Upper lobe of right lung (tissue), 1 donor: Measurements from ENCODE around the gene SYT11. TPM values are rescaled to one million over a fixed set of nuclear protein-coding genes. Genes with fewer than 3 reads are reported as not detected.
"Not testable (repeated sequence)": the region's sequence is repeated elsewhere in the genome, so short reads cannot be mapped to it uniquely, and the experiment has no call there.

ENCODE experiments used
- ATAC-seq: fragments of 200-7000 bp; cut with Tn5 transposase; one replicate; pipeline ENCODE4 v1.9.1; 2020; ENCODE audit warnings: mild to moderate bottlenecking, moderate library complexity
- DNase-seq: peaks from one replicate; pipeline ENCODE4 v3.0.0-alpha.2; 2020
- H3K27ac ChIP-seq: fragments of 200-600 bp; one replicate; pipeline ENCODE4 v1.8.0; 2022
- H3K27me3 ChIP-seq: fragments of 200-600 bp; one replicate; pipeline ENCODE4 v1.8.0; 2022; ENCODE audit warnings: mild to moderate bottlenecking
- H3K36me3 ChIP-seq: fragments of 200-600 bp; one replicate; pipeline ENCODE4 v1.8.0; 2022
- H3K4me1 ChIP-seq: fragments of 200-600 bp; one replicate; pipeline ENCODE4 v1.8.0; 2022
- H3K4me3 ChIP-seq: fragments of 200-600 bp; one replicate; pipeline ENCODE4 v1.8.0; 2022; ENCODE audit warnings: mild to moderate bottlenecking
- H3K9me3 ChIP-seq: fragments of 200-600 bp; one replicate; pipeline ENCODE4 v1.8.0; 2022
- intact Hi-C: fragments of 100-400 bp; cut with DNase I; formaldehyde crosslinking; loops from one replicate; pipeline ENCODE4 v1.11.0; 2022
- total RNA-seq: library from RNA; stranded (reverse); fragmentation: NEBNext Ultra II Directional; extraction: Animal tissue kit (Norgen Biotek cat#: 25700); gene quantifications from one replicate; pipeline ENCODE4 v1.2.1, GENCODE V29; 2021
- TF ChIP-seq, protein P1 (sequence below): fragments of 200-600 bp; IDR thresholded peaks from one replicate; pipeline ENCODE4 v1.8.0; 2022; ENCODE audit warnings: antibody characterized with exemption
- donor health status: DM: no; HTN: yes; CAD: no; lungs with severe emphysema.

The SYT11 gene
- total RNA-seq, 1 donor from 2014 or later: 8.9 TPM

DNA sequence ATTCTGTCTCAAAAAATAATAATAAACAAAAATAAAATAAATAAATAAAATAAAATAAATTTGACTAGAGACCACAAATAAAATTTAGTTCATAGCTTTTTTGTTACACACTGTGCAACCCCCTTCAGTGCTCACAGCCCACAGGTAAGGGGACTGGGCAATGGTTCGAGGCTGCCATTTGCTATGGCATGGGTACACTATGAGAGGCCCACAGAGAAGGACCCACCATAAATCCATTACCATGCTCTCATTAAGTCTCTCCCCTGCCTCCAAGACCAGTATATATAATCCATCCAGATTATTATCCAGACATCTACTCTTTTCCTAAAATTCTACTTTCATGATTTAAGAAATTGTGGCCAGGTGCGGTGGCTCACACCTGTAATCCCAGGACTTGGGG, 60.4 kb downstream of the SYT11 start:
- Histone ChIP-seq H3K4me3 (no peak overlapping the region), H3K9me3 (no peaks in the 10 kb centered on the region), H3K27ac (no peak overlapping the region), H3K4me1 (no peaks in the 10 kb centered on the region), H3K36me3 (peaks cover 100% of the 10 kb centered on the region), H3K27me3 (no peaks in the 10 kb centered on the region)
- no peak for ATAC-seq
- intact Hi-C loops: no loop called here
- DNase-seq: no peak
- TF ChIP-seq, protein P1, sequence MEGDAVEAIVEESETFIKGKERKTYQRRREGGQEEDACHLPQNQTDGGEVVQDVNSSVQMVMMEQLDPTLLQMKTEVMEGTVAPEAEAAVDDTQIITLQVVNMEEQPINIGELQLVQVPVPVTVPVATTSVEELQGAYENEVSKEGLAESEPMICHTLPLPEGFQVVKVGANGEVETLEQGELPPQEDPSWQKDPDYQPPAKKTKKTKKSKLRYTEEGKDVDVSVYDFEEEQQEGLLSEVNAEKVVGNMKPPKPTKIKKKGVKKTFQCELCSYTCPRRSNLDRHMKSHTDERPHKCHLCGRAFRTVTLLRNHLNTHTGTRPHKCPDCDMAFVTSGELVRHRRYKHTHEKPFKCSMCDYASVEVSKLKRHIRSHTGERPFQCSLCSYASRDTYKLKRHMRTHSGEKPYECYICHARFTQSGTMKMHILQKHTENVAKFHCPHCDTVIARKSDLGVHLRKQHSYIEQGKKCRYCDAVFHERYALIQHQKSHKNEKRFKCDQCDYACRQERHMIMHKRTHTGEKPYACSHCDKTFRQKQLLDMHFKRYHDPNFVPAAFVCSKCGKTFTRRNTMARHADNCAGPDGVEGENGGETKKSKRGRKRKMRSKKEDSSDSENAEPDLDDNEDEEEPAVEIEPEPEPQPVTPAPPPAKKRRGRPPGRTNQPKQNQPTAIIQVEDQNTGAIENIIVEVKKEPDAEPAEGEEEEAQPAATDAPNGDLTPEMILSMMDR: no peak

DNA sequence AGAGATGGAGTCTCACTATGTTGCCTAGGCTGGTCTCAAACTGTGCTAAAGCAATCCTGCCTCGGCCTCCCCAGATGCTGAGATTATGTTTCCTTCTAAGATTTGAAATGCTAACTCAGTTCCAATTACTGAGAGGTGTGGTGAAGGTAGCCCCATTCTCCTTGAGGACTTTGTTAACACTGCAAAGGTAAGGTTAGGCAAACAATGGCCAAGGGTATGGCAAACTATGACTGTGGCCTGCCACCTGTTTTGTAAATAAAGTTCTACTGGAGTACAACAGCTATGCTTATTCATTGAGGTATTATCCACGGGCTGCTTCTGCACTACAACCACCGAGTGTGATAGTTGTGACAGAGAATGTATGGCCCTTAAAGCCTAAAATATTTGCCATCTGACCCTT, 61.4 kb downstream of the SYT11 start:
- TF ChIP-seq, protein P1: no peak
- Histone ChIP-seq H3K9me3 (no peaks in the 10 kb centered on the region), H3K27ac (no peak overlapping the region), H3K4me3 (no peak overlapping the region), H3K36me3 (peaks cover 100% of the 10 kb centered on the region), H3K4me1 (no peaks in the 10 kb centered on the region), H3K27me3 (no peaks in the 10 kb centered on the region)
- DNase-seq (no peak), ATAC-seq (no peak)
- intact Hi-C loops: no loop called here

DNA sequence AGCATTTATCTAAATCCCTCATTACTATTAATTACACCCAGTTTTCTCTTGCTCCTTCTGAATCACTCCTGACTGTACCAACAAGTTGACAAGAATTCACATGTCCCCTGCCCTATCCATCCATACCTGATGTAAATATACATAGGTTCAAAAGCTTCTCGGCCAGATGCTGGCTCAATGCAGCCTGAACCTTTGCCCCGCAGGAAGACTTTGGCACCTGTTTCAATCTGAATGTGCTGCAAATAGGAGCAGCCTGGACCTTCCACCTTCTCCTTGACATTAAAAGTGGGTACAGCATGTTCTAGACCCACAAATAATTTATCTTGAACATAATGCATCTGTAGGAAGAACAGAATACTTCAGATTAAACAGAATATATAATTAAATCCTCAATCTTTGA, 66.1 kb downstream of the SYT11 start:
- intact Hi-C loops: no loop called here
- Histone ChIP-seq H3K27ac (no peak overlapping the region), H3K4me3 (no peak overlapping the region), H3K27me3 (no peaks in the 10 kb centered on the region), H3K36me3 (peaks cover 99% of the 10 kb centered on the region), H3K9me3 (no peaks in the 10 kb centered on the region), H3K4me1 (peaks cover 3% of the 10 kb centered on the region)
- DNase-seq: no peak
- ATAC-seq: no peak
- TF ChIP-seq, protein P1: no peak

DNA sequence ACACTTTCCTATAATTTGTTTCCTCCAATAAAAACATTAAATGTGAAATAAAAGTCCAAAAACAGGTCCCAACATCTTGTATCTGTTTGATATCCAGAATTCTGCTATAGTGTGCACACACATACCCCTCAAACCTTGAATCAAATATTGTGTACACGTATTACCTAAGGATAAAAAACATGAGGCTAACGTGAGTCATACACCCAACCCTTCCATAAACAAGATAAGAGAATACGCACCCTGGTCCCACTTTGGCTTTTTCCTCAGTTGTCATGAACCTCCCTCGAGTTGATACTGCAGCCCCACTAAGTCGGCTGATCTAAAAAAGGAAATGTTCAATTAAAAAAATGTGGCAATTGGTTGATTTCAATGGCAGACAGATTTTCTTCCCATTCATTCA, 69.7 kb downstream of the SYT11 start:
- H3K4me3 ChIP-seq: no peak overlapping the region
- no peak for DNase-seq
- ATAC-seq: no peak
- TF ChIP-seq, protein P1: no peak
- H3K27ac ChIP-seq: no peak overlapping the region
- no peaks in the 10 kb centered on the region for H3K9me3 ChIP-seq
- intact Hi-C loops: no loop called here
- H3K27me3 ChIP-seq: no peaks in the 10 kb centered on the region
- peaks cover 94% of the 10 kb centered on the region for H3K36me3 ChIP-seq
- H3K4me1 ChIP-seq: peaks cover 34% of the 10 kb centered on the region

DNA sequence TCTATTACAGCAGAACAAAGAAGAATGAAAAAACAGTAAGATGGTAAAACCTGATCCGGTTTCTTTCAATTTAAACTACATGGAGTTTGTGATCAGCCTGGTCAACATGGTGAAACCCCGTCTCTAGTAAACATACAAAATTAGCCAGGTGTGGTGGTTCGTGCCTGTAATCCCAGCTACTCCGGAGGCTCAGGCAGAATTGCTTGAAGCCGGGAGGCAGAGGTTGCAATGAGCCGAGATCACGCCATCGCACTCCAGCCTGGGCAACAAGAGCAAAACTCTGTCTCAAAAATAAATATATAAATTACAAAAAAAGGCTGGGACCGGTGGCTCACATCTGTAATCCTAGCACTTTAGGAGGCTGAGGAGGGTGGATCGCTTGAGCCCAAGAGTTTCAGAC, 71.4 kb downstream of the SYT11 start:
- H3K27ac ChIP-seq: peak overlapping the region; percentile 18
- peaks cover 77% of the 10 kb centered on the region for H3K36me3 ChIP-seq
- H3K4me3 ChIP-seq: peak overlapping the region; percentile 15
- intact Hi-C loops, H3K9me3 ChIP-seq, DNase-seq, ATAC-seq, H3K27me3 ChIP-seq: not testable (repeated sequence)
- H3K4me1 ChIP-seq: peaks cover 42% of the 10 kb centered on the region

DNA sequence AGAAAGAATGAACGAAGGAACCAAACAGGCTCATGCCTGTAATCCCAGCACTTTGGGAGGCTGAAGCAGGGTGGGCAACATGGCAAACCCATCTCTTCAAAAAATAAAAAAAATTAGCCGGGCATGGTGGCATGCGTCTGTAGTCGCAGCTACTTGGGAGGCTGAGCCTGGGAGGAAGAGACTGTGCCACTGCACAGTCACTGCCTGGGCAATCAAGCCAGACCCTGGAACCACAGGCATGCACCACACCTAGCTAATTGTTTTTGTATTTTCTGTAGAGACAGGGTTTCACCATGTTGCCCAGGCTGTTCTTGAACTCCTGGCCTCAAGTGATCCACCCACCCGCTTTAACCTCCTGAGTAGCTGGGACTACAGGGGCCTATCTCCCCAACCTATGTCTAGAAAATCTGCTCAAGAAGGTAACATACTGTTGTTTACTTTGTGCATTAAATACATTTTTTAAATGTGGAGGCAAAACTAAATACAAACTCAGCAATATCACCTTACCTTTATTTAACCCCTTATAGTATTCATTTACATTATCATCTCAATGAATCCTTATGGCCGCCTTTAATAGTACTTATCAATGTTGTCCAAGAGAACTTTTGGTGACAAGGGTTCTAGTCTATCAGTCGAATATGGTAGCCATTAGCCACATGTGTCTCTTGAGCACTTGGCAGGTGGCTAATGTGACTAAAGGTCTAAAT, 72.1 kb downstream of the SYT11 start:
- DNase-seq (no peak), ATAC-seq (no peak)
- Histone ChIP-seq H3K4me3 (peak overlapping the region; percentile 15), H3K36me3 (peaks cover 70% of the 10 kb centered on the region), H3K27ac (peak overlapping the region; percentile 24), H3K9me3 (no peaks in the 10 kb centered on the region), H3K27me3 (no peaks in the 10 kb centered on the region), H3K4me1 (peaks cover 42% of the 10 kb centered on the region)
- TF ChIP-seq, protein P1: no peak
- intact Hi-C loops: no loop called here
